Measurements from ENCODE around the gene RNF166. TPM values are rescaled to one million over a fixed set of nuclear protein-coding genes. Genes with fewer than 3 reads are reported as not detected.

The RNF166 gene
- total RNA-seq, 4 donors from 2014 or later, result 14.7 to 21.8 (median 17.7) TPM

GRCh38 chr16:88724855-88725555, 18.8 kb upstream of the RNF166 start:
- no peak overlapping the region for H3K4me3 ChIP-seq (ENCODE audit: low read depth, poor library complexity, severe bottlenecking)
- TF ChIP-seq POLR2A (IDR thresholded peaks at IDR 0.05), result no peak
- no peak for DNase-seq (ENCODE audit: low spot score in 2 of 2)
- intact Hi-C loops (cut with DNase I; ENCODE audit: low total_unique reads), result no loop called here
- WGBS, 2 donors, result 92 to 94% methylated on average over 24 to 31 of the region's 31 CpGs

GRCh38 chr16:88723911-88724310, 17.7 kb upstream of the RNF166 start:
- 90 to 98% methylated on average over 14 to 17 of the region's 17 CpGs for WGBS, 2 donors
- intact Hi-C loops (cut with DNase I; ENCODE audit: low total_unique reads), result no loop called here
- TF ChIP-seq POLR2A (IDR thresholded peaks at IDR 0.05) (no peak), CTCF (IDR thresholded peaks at IDR 0.05) (no peak)
- no peak for DNase-seq (ENCODE audit: low spot score in 2 of 2)
- no peak overlapping the region for H3K4me3 ChIP-seq (ENCODE audit: low read depth, poor library complexity, severe bottlenecking)

GRCh38 chr16:88723507-88723887, 17.3 kb upstream of the RNF166 start:
- intact Hi-C loops (cut with DNase I; ENCODE audit: low total_unique reads), result no loop called here
- H3K4me3 ChIP-seq (ENCODE audit: low read depth, poor library complexity, severe bottlenecking), result no peak overlapping the region
- DNase-seq (ENCODE audit: low spot score in 2 of 2), result no peak
- 87 to 91% methylated on average over 6 to 7 of the region's 8 CpGs for WGBS, 2 donors
- TF ChIP-seq CTCF (IDR thresholded peaks at IDR 0.05) (no peak), POLR2A (IDR thresholded peaks at IDR 0.05) (no peak)

- WGBS, 2 donors, result 96 to 98% methylated on average over 25 to 33 of the region's 39 CpGs
- DNase-seq (ENCODE audit: low spot score in 2 of 2), result no peak
- intact Hi-C loops (cut with DNase I; ENCODE audit: low total_unique reads), result no loop called here
- TF ChIP-seq POLR2A (IDR thresholded peaks at IDR 0.05) (no peak), CTCF (IDR thresholded peaks at IDR 0.05) (no peak)
- no peak overlapping the region for H3K4me3 ChIP-seq (ENCODE audit: low read depth, poor library complexity, severe bottlenecking)
Observed at GRCh38 chr16:88722784-88723506, 16.7 kb upstream of the RNF166 start.

- H3K4me3 ChIP-seq (ENCODE audit: low read depth, poor library complexity, severe bottlenecking), result no peak overlapping the region
- DNase-seq (ENCODE audit: low spot score in 2 of 2), result no peak
- TF ChIP-seq CTCF (IDR thresholded peaks at IDR 0.05), result no peak
- intact Hi-C loops (cut with DNase I; ENCODE audit: low total_unique reads), result no loop called here
- WGBS, 2 donors, result 93 to 95% methylated on average over 44 to 47 of the region's 61 CpGs
Observed at GRCh38 chr16:88721815-88722755, 15.9 kb upstream of the RNF166 start.

- WGBS, 2 donors, result 97 to 98% methylated on average over 17 of the region's 17 CpGs
Observed at GRCh38 chr16:88721236-88721635, 15.0 kb upstream of the RNF166 start.

More at GRCh38 chr16:88721236-88721635, 15.0 kb upstream of the RNF166 start:
- no peak for DNase-seq (ENCODE audit: low spot score in 2 of 2)
- no peak for TF ChIP-seq CTCF (IDR thresholded peaks at IDR 0.05)
- TF ChIP-seq POLR2A (IDR thresholded peaks at IDR 0.05), result no peak
- H3K4me3 ChIP-seq (ENCODE audit: low read depth, poor library complexity, severe bottlenecking), result no peak overlapping the region
- intact Hi-C loops (cut with DNase I; ENCODE audit: low total_unique reads), result no loop called here

Data from lower leg skin (tissue), 4 donors.